Neural cell (in vitro differentiated cells): ENCODE results near the gene VWA8.

Experiments
- EP300 ChIP-seq: fragments of 450-650 bp; conservative IDR thresholded peaks from 2 replicates; pipeline ENCODE4 v1.6.1; 2014; ENCODE audit warnings: antibody characterized with exemption, mild to moderate bottlenecking, moderate library complexity; ENCODE audit not compliant: poor library complexity, severe bottlenecking
- EZH2 ChIP-seq: fragments of 200-600, 300-800 bp; shearing (Covaris generic), sonication (generic); IDR thresholded peaks from 2 replicates; pipeline ENCODE4 v1.6.1; 2014; ENCODE audit warnings: antibody characterized with exemption, low read length, borderline replicate concordance, mild to moderate bottlenecking; ENCODE audit not compliant: insufficient read depth, poor library complexity, severe bottlenecking
- POLR2AphosphoS5 ChIP-seq: IDR thresholded peaks from 2 replicates; pipeline ENCODE4 v1.6.1; 2012
- RAD21 ChIP-seq: fragments of 450-650 bp; conservative IDR thresholded peaks from 2 replicates; pipeline ENCODE4 v1.6.1; 2014; ENCODE audit warnings: antibody characterized with exemption, mild to moderate bottlenecking, moderate library complexity
- SMC3 ChIP-seq: fragments of 450-650 bp; conservative IDR thresholded peaks from 2 replicates; pipeline ENCODE4 v1.6.1; 2014; ENCODE audit warnings: antibody characterized with exemption, mild to moderate bottlenecking, moderate library complexity; ENCODE audit not compliant: poor library complexity
- TF ChIP-seq, protein P1 (sequence below): fragments of 450-650 bp; IDR thresholded peaks from 2 replicates; pipeline ENCODE4 v1.5.1; 2014; ENCODE audit warnings: antibody characterized with exemption, mild to moderate bottlenecking, moderate library complexity; ENCODE audit not compliant: poor library complexity, severe bottlenecking
- TF ChIP-seq, protein P2 (sequence below): IDR thresholded peaks from 2 replicates; pipeline ENCODE4 v1.6.1; 2012; ENCODE audit warnings: borderline replicate concordance

DNA sequence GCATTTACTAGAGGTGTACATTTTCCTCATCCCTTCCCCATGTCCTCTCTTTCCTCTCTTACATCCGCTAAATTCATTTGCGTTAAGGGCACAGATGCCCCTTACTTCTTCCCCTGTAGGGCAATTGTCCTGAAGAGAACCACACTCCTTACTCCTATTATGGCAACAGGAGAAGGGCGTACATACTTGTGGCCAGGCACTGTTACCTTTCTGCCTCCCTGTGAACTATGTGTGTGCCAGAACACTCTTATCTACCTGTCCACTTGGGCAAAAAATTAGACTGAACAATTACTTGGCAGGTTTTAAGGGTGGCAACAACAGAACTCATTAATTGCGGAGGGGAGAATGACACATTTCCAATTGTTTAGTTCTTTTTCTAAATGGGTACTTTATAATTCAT lies 351.1 kb downstream of the VWA8 start:
- TF ChIP-seq, protein P1, sequence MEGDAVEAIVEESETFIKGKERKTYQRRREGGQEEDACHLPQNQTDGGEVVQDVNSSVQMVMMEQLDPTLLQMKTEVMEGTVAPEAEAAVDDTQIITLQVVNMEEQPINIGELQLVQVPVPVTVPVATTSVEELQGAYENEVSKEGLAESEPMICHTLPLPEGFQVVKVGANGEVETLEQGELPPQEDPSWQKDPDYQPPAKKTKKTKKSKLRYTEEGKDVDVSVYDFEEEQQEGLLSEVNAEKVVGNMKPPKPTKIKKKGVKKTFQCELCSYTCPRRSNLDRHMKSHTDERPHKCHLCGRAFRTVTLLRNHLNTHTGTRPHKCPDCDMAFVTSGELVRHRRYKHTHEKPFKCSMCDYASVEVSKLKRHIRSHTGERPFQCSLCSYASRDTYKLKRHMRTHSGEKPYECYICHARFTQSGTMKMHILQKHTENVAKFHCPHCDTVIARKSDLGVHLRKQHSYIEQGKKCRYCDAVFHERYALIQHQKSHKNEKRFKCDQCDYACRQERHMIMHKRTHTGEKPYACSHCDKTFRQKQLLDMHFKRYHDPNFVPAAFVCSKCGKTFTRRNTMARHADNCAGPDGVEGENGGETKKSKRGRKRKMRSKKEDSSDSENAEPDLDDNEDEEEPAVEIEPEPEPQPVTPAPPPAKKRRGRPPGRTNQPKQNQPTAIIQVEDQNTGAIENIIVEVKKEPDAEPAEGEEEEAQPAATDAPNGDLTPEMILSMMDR: no peak
- TF ChIP-seq EZH2: no peak
- no peak for TF ChIP-seq POLR2AphosphoS5
- TF ChIP-seq RAD21: no peak
- TF ChIP-seq EP300: no peak
- no peak for TF ChIP-seq SMC3
- TF ChIP-seq, protein P2, sequence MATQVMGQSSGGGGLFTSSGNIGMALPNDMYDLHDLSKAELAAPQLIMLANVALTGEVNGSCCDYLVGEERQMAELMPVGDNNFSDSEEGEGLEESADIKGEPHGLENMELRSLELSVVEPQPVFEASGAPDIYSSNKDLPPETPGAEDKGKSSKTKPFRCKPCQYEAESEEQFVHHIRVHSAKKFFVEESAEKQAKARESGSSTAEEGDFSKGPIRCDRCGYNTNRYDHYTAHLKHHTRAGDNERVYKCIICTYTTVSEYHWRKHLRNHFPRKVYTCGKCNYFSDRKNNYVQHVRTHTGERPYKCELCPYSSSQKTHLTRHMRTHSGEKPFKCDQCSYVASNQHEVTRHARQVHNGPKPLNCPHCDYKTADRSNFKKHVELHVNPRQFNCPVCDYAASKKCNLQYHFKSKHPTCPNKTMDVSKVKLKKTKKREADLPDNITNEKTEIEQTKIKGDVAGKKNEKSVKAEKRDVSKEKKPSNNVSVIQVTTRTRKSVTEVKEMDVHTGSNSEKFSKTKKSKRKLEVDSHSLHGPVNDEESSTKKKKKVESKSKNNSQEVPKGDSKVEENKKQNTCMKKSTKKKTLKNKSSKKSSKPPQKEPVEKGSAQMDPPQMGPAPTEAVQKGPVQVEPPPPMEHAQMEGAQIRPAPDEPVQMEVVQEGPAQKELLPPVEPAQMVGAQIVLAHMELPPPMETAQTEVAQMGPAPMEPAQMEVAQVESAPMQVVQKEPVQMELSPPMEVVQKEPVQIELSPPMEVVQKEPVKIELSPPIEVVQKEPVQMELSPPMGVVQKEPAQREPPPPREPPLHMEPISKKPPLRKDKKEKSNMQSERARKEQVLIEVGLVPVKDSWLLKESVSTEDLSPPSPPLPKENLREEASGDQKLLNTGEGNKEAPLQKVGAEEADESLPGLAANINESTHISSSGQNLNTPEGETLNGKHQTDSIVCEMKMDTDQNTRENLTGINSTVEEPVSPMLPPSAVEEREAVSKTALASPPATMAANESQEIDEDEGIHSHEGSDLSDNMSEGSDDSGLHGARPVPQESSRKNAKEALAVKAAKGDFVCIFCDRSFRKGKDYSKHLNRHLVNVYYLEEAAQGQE: no peak
